Adrenal gland (tissue), 12 donors: ENCODE results near the gene TGFB1I1. TPM values are rescaled to one million over a fixed set of nuclear protein-coding genes. Genes with fewer than 3 reads are reported as not detected.

ENCODE experiments used
- DNase-seq, 7 donors: peaks; one replicate each; pipeline ENCODE4 v3.0.0-alpha.2; 2019 to 2020
- H3K27ac ChIP-seq, 5 donors: fragments of 200-600 bp; sonication (generic) in 4 of 5; 1 replicate in 3 of 5; 2 replicates in 2 of 5; pipeline versions ENCODE4 v1.5.1 to v1.8.0; 2016 to 2020; ENCODE audit warnings: mild to moderate bottlenecking in 1 of 5
- H3K27me3 ChIP-seq: fragments of 200-600 bp; 2 replicates; pipeline ENCODE4 v1.8.0; 2021
- H3K36me3 ChIP-seq, 2 donors: fragments of 200-600 bp; replicated peaks in 1 of 2; 1 replicate in 1 of 2; 2 replicates in 1 of 2; pipeline versions ENCODE4 v1.5.1 to v1.8.0; 2018 to 2022
- H3K4me1 ChIP-seq, 2 donors: fragments of 200-600 bp; replicated peaks in 1 of 2; 1 replicate in 1 of 2; 2 replicates in 1 of 2; pipeline versions ENCODE4 v1.5.1 to v1.8.0; 2018 to 2021
- H3K4me3 ChIP-seq, 4 donors: fragments of 200-600 bp; sonication (generic) in 3 of 4; one replicate each; pipeline ENCODE4 v1.5.1; 2016 to 2018
- H3K9me3 ChIP-seq, 3 donors: fragments of 200-600 bp; sonication (generic) in 1 of 3; replicated peaks in 1 of 3; 1 replicate in 2 of 3; 2 replicates in 1 of 3; pipeline versions ENCODE4 v1.5.1 to v1.8.0; 2016 to 2021
- CTCF ChIP-seq, 6 experiments: fragments of 450-650 bp in 4 of 6; fragments of 200-600 bp in 2 of 6; sonication (generic) in 1 of 6; IDR thresholded peaks; 1 replicate in 5 of 6; 2 replicates in 1 of 6; pipeline versions ENCODE4 v1.5.1 to v1.8.0; 2016 to 2021; ENCODE audit warnings: antibody characterized with exemption in 6 of 6, mild to moderate bottlenecking in 2 of 6, moderate library complexity in 1 of 6
- POLR2A ChIP-seq, 2 donors: fragments of 450-650 bp; IDR thresholded peaks; one replicate each; pipeline ENCODE4 v1.6.1; 2017; ENCODE audit warnings: antibody characterized with exemption in 2 of 2, mild to moderate bottlenecking in 2 of 2, moderate library complexity in 1 of 2
- WGBS, 4 donors: extraction: QIAGEN DNeasy Blood & Tissue Kit in 2 of 4; methylation state at CpG; one replicate each; pipeline versions ENCODE4 v1.1.5 to v1.1.7; 2013 to 2017; 5-methylcytosine and 5-hydroxymethylcytosine counted together
- intact Hi-C, 2 donors: fragments of 100-400 bp; cut with DNase I; formaldehyde crosslinking; loops; one replicate each; pipeline versions ENCODE4 v1.14.1 to v1.15.0; 2022 to 2023
- polyA plus RNA-seq, 3 donors: library from polyadenylated mRNA; stranded (reverse); fragments of 200-250 nt in 2 of 3; fragments of 350-450 nt in 1 of 3; fragmentation: Illumina TruSeq in 1 of 3; extraction: RNeasy Lipid Tissue Mini Kit (QIAGEN cat#74804) in 1 of 3; gene quantifications; one replicate each; pipeline ENCODE4 v1.2.3, GENCODE V29; 2013 to 2014
- total RNA-seq, 9 donors: library from RNA; depleted of rRNA in 4 of 9; stranded (reverse); fragments of >200 nt in 4 of 9; fragments of 120-200 nt in 1 of 9; fragmentation: NEBNext Ultra II Directional in 1 of 9; extraction: Animal tissue kit (Norgen Biotek cat#: 25700) in 1 of 9; gene quantifications; one replicate each; pipeline versions ENCODE4 v1.1.0 to v1.2.4, GENCODE V29; 2013 to 2023
- donor health status: healthy with polysubstance abuse.
- donor health status: Bipolar disorder and iron deficiency.
- donor health status: DM: yes; HTN: yes; CAD: no.
- donor health status: DM: no; HTN: no; CAD: no.
- donor health status: DM: no; HTN: no; CAD: no.
- donor health status: DM: yes; HTN: yes; CAD: no.

TGFB1I1 gene
- total and polyA plus RNA-seq, 12 donors: 4.5 to 62.7 (median 31.3) TPM

GRCh38 chr16:31489616-31490584, 17.9 kb downstream of the TGFB1I1 start:
- H3K4me1 ChIP-seq: peaks cover 8 to 16% of the 10 kb centered on the region in 2 donors
- intact Hi-C loops: loop anchor here (10.0 kb wide), 2 partner anchors 225 to 375 kb away; a partner anchor contains a TSS
- H3K27ac ChIP-seq: no peak overlapping the region
- H3K4me3 ChIP-seq: no peak overlapping the region
- DNase-seq: no peak
- TF ChIP-seq CTCF (IDR thresholded peaks at IDR 0.05) (no peak), POLR2A (IDR thresholded peaks at IDR 0.05) (no peak)
- H3K36me3 ChIP-seq: peaks cover 0 to 38% of the 10 kb centered on the region in 2 donors
- H3K9me3 ChIP-seq: no peaks in the 10 kb centered on the region
- 92 to 97% (median 92%) methylated on average over 14 to 22 of the region's 22 CpGs for WGBS, 4 donors
- no peaks in the 10 kb centered on the region for H3K27me3 ChIP-seq

DNA sequence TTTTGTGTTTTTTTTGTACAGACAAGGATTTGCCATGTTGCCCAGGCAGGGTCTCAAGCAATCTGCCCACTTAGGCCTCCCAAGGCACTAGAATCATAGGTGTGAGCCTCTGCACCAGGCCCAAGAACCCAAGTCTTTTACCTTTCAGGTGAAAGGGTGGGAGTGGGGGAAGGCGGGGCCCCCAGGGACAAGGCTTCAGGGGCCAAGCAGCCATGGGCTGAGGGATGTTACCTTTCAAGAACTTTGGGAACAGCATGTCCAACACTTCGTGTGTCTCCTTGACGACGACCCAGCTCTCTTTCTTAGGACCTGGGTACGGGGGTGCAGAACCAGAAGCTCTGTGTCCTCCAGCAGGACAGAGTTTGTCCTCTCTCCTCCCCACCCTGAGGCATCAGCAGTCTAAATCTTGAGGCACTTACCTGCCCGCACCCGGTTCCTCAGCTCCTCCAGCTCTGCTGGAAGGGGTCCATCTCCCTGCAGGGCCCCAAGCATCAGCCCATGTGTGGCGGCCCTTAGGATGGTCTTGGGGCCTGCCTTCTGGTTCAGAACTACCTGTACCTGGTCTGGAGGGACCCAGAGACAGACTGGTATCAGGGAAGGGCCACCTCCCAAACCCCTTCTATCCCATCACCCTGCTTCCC, 19.9 kb downstream of the TGFB1I1 start:
- TF ChIP-seq POLR2A (IDR thresholded peaks at IDR 0.05) (no peak), CTCF (IDR thresholded peaks at IDR 0.05) (no peak)
- Histone ChIP-seq H3K27ac (no peak overlapping the region), H3K4me1 (peaks cover 8 to 16% of the 10 kb centered on the region in 2 donors), H3K36me3 (peaks cover 0 to 52% of the 10 kb centered on the region in 2 donors), H3K4me3 (no peak overlapping the region), H3K9me3 (no peaks in the 10 kb centered on the region), H3K27me3 (no peaks in the 10 kb centered on the region)
- DNase-seq: no peak
- 93 to 100% (median 97%) methylated on average over 1 to 8 of the region's 8 CpGs for WGBS, 4 donors
- intact Hi-C loops: loop anchor here in 1 of 2 donors (10.0 kb wide), 1 partner anchor 373 kb away; no protein-coding TSS in a partner anchor

DNA sequence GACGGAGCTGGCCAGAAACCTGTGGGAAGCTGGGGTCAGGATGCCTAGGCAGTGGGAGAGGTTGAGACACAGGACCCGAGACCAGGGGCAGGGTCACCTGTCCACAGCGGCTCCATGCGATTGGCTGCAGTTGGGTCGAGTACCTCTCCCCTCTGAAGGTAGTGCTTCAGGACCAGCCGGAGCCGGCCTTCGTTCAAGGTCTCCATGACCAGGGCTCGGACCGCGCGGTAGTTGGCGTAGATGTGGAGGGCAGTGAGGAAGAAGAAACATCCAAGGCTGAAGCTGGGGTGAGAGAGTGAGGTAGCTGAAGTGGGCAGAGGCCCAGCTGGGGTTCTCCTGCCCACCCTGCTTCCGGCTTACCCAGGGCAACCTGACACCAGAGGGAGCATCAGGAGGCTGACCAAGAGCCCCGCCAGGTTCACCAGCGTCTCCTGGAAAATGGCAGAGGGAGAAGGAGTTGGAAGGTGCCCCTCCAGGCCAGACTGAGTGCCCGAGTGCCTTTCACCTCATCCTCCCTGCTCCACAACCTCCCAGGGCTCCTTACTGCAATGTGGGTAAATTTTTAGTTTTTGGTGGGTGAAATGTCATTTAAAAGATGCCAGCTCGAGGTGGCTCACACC, 21.7 kb downstream of the TGFB1I1 start:
- no peak overlapping the region for H3K27ac ChIP-seq
- no peaks in the 10 kb centered on the region for H3K27me3 ChIP-seq
- H3K36me3 ChIP-seq: peaks cover 0 to 68% of the 10 kb centered on the region in 2 donors
- intact Hi-C loops: loop anchor here in 1 of 2 donors (10.0 kb wide), 1 partner anchor 371 kb away; no protein-coding TSS in a partner anchor
- no peaks in the 10 kb centered on the region for H3K9me3 ChIP-seq
- WGBS, 4 donors: 88 to 96% (median 90%) methylated on average over 11 to 18 of the region's 18 CpGs
- H3K4me3 ChIP-seq: no peak overlapping the region
- TF ChIP-seq POLR2A (IDR thresholded peaks at IDR 0.05) (no peak), CTCF (IDR thresholded peaks at IDR 0.05) (no peak)
- DNase-seq: no peak
- H3K4me1 ChIP-seq: peaks cover under 1 to 2% of the 10 kb centered on the region in 2 donors

DNA sequence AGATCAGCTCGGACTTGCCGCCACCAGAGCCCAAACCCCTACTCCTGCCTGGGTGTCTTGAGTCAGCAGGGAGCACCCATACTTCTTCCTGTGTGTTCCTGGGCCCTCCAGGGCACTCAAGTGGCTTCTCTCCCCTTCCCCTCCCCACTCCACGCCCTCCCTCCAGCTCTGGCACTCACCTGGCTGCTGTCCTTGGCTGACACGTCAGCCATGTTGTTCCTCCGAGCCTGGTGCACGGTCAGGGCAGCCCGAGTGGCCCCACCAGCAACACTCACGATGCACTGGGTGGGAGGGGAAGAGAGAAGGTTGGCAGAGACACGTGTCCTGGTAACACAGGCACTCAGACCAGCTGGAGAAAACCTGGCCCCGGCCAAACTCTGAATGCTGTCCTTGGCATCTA, 24.7 kb downstream of the TGFB1I1 start:
- peaks cover 0 to 72% of the 10 kb centered on the region in 2 donors for H3K36me3 ChIP-seq
- TF ChIP-seq POLR2A (IDR thresholded peaks at IDR 0.05) (no peak), CTCF (IDR thresholded peaks at IDR 0.05) (no peak)

More for the DNA sequence above, 24.7 kb downstream of the TGFB1I1 start:
- DNase-seq: no peak
- WGBS, 4 donors: 82 to 90% (median 86%) methylated on average over 8 to 10 of the region's 10 CpGs
- Histone ChIP-seq H3K4me3 (no peak overlapping the region), H3K9me3 (no peaks in the 10 kb centered on the region), H3K27ac (no peak overlapping the region), H3K27me3 (no peaks in the 10 kb centered on the region), H3K4me1 (no peaks in the 10 kb centered on the region)
- intact Hi-C loops: loop anchor here in 1 of 2 donors (10.0 kb wide), 1 partner anchor 368 kb away; no protein-coding TSS in a partner anchor
